Measurements from ENCODE around the gene CHAT.

DNA sequence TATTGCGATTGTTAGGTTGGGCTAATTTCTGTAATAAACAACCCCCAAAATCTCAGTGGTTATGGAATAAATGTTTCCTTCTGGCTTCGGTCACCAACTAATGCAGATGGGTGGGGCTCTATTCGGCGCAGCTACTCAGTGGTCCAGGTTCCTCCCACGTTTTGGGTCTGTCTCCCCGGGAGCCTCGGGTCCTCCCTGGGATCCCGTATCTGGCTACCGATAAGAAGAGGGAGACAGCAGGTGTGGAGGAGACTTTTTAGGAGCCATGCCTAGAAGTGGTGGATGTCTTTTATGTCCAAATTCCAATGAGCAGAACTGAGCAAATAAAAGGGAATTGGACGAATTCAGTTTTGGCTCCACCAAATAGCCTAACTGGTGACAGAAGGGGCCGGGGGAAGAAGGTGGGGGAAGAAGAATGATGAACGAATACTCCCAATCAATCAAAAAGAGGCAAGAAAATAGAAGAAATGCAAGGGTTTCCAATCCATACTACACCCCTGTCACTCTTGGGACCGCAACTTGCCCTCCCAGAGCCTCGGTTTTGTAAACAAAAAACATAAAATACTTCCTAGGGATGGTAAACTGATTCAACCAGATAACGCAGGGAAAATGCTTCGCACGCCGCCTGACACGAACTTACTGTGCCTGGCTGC, 65.1 kb downstream of the CHAT start:
- TF ChIP-seq, protein P1, sequence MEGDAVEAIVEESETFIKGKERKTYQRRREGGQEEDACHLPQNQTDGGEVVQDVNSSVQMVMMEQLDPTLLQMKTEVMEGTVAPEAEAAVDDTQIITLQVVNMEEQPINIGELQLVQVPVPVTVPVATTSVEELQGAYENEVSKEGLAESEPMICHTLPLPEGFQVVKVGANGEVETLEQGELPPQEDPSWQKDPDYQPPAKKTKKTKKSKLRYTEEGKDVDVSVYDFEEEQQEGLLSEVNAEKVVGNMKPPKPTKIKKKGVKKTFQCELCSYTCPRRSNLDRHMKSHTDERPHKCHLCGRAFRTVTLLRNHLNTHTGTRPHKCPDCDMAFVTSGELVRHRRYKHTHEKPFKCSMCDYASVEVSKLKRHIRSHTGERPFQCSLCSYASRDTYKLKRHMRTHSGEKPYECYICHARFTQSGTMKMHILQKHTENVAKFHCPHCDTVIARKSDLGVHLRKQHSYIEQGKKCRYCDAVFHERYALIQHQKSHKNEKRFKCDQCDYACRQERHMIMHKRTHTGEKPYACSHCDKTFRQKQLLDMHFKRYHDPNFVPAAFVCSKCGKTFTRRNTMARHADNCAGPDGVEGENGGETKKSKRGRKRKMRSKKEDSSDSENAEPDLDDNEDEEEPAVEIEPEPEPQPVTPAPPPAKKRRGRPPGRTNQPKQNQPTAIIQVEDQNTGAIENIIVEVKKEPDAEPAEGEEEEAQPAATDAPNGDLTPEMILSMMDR (IDR thresholded peaks at IDR 0.05), result no peak
- TF ChIP-seq POLR2A (IDR thresholded peaks at IDR 0.05), result no peak
